Muscle of arm (tissue), 12 donors: ENCODE results near the gene SLC36A3. TPM values are rescaled to one million over a fixed set of nuclear protein-coding genes. Genes with fewer than 3 reads are reported as not detected.
"Not testable (repeated sequence)": the region's sequence is repeated elsewhere in the genome, so short reads cannot be mapped to it uniquely, and the experiment has no call there.

Experiments
- DNase-seq: peaks from one replicate; pipeline ENCODE4 v3.0.0-alpha.2; 2013
- polyA plus RNA-seq, 12 donors: library from polyadenylated mRNA; unstranded; fragments of 120-200 nt; gene quantifications; one replicate each; pipeline ENCODE4 v1.2.1, GENCODE V29; 2013; ENCODE audit not compliant: insufficient read length in 12 of 12

Gene SLC36A3
- polyA plus RNA-seq, 12 donors = not detected

DNA sequence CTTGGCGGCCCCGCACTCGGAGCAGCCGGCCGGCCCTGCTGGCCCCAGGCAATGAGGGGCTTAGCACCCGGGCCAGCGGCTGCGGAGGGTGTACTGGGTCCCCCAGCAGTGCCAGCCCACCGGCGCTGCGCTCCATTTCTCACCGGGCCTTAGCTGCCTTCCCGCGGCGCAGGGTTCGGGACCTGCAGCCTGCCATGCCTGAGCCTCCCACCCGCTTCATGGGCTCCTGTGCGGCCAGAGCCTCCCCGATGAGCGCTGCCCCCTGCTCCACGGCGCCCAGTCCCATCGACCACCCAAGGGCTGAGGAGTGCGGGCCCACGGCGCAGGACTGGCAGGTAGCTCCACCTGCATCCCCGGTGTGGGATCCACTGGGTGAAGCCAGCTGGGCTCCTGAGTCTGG lies 5.7 kb upstream of the SLC36A3 start:
- not testable (repeated sequence) for DNase-seq

DNA sequence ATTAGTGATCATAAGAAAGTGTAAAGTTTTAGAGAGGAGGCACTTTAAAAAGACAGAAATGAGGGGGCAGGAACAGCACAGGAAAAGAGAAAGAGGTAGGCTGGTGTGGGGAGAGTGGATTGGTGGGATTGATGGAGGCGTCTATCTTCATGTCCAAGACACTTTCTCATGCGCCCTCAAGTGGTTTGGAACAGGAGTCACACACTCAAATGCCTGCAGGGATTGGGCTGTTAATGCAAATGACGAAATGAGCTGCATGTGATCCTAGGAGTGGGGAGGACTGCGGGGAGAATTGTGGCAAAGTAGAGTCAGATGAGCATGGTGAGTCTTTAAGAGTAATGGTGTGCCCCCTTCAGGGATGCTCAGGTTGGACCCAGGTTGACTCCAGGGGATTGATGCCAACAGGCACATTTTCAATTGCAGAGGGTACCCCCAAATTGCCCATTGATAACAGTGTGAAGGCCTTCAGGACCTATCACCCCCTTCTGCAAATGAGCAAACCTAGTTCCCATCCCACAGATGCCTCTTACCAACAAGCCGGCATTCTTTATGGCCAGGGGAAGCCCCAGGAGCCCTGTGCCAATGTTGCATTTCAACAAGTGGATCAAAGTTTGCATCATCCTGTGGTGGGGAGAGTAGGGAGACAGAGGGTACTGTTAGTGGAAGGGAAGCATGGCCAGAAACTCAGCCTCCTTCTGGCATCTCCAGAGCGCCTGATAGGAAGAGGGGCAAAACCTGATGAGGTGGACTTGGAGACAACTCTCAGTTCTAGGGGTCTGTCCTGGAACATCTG lies 5.3 kb downstream of the SLC36A3 start:
- no peak for DNase-seq

DNA sequence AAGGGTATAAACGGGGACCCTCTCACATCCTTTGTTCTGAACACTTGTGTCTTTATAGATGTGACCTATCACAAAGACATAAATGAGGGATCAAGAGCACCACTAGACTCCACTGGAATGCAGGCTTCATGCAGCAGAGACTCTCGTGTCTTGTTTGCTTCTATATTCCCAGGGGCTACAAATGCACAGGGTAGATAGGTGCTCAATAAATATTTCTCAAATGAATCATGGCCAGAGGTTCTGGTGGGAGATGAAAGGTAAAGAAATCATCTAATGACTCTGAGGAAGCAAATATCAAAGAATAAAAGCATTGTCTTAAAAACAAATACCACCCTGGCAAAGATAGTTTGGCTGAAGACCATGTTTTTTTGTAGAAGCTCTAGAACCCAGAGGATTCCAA lies 6.6 kb downstream of the SLC36A3 start:
- DNase-seq = no peak

DNA sequence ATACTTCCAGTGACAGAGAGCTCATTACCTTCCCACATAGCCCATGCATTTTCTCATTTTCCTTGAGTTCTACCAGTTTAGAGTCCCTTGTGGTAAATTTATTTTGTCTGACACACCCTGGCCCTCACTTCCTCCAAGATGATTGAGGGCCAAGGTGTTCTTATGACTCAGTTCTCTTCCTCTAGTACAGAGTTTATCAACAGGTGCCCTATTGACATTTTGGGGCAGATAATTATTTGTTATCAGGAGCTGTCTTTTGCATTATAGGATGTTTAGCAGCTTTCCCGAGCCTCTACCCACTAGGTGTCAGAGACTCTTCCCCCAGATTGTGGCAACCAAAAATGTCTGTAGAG lies 7.1 kb downstream of the SLC36A3 start:
- no peak for DNase-seq

DNA sequence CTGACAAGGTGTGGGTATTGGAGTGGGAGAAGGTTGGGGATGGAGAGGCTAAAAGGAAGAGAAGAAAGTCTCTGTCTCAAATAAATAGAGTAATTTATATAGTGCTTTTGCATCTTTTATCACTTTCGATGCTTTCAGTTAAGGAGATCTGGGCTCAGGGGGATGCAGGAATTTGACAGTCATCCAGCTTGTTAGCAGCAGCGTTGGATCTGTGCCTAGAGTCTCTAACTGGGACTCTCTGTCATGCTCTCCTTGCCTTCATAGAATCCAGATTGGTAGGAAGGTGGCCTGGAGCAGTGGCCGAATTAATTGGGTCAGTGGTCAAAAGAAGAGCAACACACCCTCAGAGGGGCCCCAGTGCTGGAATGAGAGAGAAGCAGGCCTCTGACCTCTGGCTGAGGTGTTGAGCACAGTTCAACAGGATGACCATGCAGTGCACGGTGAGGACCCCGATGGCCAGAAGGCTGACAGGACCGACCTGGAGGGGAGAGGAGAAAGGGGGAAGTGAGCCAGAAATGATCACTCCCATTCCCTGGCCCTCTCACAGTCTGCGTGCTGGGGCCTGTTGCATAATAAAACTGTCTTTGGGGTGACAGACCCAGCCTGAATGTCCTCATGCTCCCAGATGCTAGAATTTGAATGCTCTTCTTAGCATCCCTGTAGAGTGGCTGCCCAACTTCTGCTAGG lies 7.6 kb downstream of the SLC36A3 start:
- peak; percentile 48 for DNase-seq

DNA sequence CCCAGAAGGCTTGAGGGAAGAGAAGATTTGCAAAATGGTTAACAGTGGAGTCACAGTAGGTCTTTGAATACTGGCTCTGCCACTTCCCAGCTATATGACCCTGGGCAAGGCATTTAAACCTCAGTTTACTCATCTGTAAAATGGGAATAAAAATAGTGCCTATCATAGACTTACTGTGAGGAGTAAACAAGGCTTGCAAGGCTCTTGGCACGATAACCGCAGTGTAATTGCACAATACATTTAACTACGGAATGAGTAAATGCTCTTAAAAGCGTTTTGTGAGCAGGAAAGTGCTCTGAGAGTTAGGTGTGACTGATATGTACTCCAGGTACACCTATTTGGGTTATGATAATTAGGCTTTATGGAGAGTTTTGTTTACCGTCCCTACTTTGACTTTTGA lies 8.4 kb downstream of the SLC36A3 start:
- DNase-seq = no peak

DNA sequence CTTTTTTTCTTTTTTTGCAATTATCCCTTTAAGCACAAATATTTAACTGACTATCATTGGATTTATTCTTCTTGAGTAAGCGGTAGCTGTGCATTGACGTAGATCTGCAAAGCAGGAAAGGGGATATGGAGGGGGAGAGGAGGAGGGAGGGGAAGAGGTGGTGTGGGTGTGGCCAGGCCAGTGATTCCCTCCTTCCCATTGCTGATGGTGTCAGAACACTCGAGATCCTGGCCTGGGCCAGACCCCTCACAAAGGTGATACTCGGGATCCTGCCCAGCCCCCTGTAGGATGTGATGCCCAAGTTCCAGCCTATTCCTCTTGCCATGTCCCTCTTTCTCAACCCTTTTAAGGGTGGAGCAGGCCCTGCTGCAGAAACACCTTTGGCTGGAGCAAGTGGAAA lies 9.9 kb downstream of the SLC36A3 start:
- no peak for DNase-seq

DNA sequence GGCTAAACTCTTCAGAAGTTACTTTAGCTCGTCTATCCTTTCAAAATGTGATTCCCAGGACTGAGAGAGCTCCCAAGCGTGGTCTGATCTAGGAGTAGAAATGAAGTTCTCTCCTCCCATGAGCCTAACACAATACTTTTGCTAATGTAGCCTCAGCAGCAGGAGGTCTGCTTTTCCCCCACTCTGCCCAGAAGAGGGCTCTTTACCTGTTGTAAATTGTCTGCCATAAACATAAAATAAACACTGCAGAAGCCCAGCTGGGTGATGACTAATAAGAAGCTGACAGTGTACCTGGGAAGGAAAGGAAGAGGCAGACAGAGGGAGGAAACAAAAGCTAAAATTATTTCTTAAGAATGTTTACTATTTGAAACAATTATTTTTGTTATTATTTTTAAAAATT lies 15.4 kb downstream of the SLC36A3 start:
- no peak for DNase-seq

DNA sequence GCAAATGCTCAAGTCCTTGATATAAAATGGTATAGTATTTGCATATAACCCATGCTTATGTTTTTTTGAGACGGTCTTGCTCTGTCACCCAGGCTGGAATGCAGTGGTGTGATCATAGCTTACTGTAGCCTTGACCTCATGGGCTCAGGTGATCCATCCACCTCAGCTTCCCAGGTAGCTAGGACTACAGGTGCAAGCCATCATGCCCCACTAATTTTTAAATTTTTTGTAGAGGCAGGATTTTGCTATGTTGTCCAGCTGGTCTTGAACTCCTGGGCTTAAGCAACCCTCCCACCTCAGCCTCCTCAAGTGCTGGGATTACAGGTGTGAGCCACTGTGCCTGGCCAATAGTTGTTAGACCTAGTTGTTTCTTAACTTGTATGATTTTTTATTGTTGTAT lies 17.3 kb downstream of the SLC36A3 start:
- DNase-seq = no peak

DNA sequence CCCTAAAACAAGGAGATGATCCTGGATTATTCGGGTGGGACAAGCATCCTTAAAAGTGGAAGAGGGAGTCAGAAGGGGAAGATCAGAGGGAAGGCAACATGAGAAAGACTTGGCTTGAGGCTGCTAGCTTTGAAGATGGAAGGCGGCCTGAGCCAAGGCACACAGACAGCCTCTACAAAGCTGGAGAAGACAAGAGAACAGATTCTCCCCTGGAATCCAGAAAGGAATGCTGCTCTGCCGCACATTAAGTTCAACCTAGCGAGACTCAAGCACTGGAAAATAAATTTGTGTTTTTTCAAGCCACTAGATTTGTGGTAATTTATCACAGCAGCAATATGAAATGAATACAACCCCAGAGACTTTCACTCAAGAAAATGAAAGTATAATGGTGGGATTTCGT lies 17.9 kb downstream of the SLC36A3 start:
- DNase-seq = no peak

DNA sequence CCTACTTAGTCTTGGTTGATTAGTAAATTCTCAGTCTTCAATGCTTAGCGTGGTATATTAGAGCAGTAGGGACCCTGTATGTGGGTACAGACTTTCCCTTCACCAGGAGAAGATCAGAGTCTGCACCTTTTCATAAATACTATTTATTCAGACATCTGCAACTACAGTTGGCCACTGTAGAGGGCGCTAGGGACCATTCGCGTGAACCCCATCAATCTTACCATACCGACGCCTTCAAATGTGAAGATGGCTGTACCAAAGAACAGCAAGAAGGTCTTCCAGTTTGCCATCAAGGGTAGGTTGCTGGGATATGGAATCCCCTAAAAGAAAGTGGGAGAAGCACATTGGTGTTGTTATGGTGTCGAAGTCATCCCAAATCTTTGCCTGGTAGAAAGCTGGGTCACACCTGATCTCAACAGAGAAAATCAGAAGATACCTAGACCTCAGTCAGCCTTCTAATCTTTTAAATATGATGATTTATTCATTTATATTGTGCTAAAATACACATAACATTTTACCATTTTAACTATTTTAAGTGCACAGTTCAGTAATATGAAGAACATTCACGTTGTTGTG lies 19.1 kb downstream of the SLC36A3 start:
- no peak for DNase-seq

DNA sequence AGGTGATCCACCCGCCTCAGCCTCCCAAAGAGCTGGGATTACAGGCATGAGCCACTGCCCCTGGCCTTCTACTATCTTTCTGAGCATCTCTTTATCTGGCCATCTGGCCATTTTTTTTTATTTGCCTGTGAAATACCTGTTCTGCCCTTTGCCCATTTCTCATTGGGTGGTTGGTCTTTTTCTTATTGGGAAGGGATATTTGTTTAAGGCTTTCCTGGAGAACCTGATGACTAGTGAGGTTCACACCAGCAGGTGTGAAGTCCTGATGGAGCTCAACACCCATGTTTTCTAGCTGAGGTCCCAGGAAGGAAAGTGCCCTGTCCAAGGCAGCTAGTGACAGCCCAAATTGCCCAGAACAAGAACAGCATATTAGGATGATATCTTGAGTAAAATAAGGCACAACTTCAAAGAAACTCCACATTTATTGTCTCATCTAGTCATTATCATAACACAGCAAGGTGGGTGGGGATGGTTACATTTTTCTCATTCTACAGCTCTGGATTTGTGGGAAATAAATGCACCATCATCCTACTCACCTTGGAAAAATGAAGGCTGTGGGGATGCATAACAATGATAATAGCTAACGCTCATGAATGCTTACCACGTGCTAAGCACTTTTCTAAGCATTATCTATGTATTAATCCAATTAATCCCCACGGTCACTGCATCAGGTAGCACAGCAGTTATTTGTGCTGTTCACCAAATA lies 20.3 kb downstream of the SLC36A3 start:
- DNase-seq = no peak

DNA sequence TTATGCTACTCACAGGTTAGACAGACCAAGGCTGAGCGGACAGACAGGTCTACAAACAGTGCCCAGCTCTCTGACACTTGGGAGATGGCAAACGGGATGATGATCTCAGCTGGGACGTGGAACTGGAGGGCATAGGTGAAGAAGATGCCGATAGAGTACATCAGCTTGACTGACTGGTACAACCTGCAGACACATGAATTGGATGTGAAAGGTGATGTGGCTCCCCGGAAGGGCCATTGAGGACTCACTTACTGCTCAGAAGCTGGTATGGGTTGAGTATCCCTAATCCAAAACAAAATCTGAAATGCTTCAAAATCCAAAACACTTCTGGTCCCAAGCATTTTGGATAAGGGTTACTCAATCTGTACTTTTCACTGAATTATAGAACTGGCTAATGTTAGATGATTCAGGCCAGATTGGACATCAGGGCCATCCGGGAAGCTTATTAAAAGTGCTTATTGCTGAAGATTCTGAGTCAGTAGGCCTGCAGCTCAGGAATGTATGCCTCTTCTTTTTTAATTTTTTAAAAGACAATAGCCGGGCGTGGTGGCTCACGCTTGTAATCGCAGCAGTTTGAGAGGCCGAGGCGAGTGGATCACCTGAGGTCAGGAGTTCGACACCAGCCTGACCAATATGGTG lies 22.4 kb downstream of the SLC36A3 start:
- no peak for DNase-seq

DNA sequence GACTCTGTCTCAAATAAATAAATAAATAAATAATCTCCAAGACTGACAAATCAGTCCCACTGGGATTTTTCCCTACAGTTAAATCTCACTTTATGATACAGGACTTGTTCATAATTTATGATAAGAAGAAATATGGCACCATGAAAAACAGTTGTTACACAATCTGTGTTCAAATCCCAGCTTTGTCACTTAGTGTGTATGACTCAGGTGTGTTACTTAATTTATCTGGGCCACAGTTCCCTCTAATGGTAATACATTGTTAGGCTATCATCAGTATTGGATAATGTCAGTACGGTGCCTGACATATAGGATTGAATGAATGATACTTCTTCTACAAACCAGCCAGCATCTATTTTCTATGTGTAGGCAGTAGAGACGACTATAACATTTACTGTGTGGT lies 23.1 kb downstream of the SLC36A3 start:
- DNase-seq = no peak

DNA sequence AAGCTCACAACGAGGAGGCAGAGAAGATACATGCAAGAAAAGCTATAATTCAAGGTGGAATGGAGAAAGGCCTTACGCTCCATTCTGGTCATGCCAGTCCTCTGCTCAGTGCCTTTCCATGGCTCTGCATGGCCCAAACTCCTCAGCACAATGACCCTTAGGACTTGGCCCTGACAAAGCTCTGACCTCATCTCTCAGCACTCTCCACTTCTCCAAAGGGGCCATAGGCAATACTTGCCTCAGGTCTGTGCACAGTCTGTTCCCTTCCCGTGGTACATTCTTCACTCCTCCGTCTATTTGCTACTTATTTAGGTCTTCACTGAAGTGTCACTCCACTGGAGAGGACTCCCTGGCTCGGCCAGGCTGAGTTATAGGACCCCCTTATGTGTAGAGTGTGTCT lies 24.7 kb downstream of the SLC36A3 start:
- DNase-seq = no peak

DNA sequence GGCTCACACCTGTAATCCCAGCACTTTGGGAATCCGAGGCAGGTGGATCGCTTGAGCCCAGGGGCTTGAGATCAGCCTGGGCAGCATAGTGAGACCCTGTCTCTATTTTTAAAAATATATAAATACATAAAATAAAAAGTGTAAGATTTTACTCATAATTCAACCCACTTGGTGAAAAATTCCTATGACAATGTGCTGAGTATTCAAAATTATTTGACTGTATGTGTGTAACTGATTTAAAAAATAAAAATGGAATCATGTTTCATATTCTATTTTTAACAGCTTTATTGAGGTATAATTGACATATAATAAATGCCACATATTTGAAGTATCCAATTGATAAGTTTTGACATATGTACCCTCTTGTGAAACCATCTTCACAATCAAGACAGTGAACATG lies 27.8 kb downstream of the SLC36A3 start:
- no peak for DNase-seq

DNA sequence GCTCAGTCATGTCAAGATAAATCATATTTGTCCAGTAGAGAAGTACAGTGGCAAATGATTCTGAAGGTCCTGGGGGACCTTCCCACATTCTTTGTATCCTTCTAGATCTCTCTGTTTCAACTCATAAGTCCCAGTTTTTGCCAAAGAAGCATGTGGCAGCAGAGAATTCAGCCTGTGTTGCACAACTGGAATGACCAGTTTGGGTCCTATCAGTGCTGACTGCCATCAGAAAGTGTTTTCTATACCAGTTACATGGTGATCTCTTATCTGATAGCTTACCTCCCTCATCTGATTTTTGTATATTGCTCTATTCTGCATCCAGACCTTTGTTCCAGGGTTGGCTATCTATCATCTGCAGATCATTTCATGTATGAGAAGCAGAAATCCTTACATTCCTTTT lies 28.9 kb downstream of the SLC36A3 start:
- DNase-seq = no peak

DNA sequence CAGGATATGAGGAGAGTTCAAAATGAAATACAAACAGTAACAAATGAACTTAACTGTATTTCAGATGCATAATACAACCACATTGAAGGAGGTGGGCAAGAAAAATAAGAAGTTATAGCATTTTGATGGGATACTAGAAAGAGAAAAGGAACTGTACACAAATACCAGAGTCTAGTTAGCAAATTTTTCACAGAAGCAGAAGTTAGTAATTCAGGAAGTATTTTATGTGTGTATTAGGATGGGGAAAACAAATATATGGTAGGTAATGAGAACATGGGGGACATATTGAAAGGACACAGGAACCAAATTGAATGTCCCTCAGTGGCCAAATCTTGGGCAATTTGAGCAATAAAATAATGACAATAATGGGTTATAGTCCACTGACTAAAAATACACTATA lies 32.2 kb downstream of the SLC36A3 start:
- no peak for DNase-seq

DNA sequence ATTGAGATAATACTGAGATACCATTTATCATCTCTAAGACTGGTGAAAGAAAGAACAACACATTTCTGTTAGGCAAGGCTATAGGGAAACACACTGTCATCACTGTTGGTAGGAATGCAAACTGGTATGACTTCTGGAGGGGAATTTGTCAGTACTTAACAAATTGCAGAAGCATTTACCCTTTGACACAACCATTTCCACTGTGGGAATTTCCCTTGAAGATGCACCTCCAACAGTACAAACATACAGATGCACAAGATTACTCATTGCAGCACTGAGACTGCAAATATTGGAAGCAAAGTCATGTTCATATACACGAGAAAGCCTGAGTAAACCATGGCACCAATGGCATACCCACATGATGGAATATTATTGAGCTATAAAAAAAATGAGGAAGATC lies 33.0 kb downstream of the SLC36A3 start:
- no peak for DNase-seq

DNA sequence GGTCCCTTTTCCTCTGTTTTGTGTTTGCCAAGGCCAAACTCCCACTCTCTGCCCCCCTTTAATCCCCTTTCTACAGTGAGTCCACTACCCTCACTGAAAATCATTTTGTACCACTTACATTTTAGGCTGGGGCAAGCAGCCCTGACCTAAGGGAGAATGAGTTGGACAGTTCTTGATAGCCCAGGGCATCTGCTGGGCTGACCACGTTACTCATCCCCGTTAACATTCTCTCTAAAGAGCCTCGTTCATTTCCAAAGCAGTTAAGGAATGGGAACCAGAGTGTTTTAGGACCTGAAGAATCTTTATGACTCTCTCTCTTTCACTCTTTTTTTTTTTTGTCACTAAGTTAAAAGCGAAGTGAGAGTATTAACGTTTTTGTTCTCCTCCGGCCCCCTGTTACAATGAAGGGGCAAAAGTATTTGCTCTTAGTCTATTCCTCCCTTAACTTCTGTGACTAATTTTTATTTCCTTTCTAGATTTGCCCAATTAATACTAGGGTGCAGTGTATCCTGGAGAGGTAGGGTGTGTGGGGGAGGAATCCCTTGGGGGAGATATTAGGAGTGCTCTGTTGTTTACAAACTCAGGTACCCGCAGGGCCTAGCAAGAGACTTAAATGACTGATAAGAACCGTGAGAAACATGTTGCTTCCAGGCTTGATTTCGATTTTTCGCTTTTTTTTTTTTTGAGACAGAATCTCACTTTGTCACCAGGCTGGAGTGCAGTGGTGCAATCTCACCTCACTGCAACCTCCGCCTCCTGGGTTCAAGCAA lies 35.9 kb downstream of the SLC36A3 start:
- DNase-seq = no peak

DNA sequence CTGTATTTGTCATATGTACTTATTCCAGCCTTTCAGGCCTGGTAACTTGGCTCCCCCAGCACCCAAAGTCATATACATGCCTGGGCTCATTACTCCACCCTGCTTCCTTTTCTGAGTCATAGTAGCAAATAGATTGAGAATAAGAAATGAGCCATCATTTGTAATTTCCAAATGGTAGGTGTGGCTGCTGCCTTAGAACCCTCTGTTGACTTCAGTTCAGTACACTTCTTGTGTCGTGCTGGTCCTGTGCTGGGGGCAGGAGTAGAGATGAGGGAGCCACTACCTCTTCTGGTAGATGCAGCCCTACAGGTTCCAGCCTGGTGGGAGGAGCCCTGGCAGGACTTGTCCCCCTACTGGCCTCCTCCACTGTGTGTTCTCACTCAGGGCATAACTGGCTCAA lies 39.5 kb downstream of the SLC36A3 start:
- no peak for DNase-seq

DNA sequence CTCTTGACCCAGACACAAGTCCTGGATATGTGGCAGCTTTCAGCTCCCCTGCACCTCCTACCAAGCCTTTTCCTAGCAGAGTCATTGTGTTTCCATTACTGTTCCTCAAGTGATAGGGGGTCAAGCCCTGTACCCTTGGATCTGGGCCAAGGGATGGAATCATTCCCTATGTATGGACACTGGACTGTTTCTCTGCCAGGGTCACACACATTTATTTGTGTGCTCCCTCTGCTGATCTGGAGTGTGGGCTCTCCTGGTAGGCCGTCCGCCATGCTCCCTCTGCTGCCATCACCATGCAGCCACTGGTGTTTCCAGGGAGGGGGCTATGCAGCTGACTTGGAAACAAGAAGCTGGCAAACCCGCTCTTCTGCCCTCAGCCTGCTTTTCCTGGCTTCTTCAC lies 41.0 kb downstream of the SLC36A3 start:
- DNase-seq = no peak
